IgD-negative memory B cell (primary cell): Measurements from ENCODE around the gene DIAPH3. TPM values are rescaled to one million over a fixed set of nuclear protein-coding genes. Genes with fewer than 3 reads are reported as not detected.

ENCODE experiments used
- H3K27ac Mint-ChIP-seq, 3 donors: one replicate each; pipeline ENCODE4 v1.8.0; 2020 to 2022; ENCODE audit warnings: mild to moderate bottlenecking in 3 of 3, mixed read lengths in 3 of 3, moderate library complexity in 1 of 3
- H3K27me3 Mint-ChIP-seq: one replicate; pipeline ENCODE4 v1.8.0; 2021; ENCODE audit warnings: mixed read lengths
- H3K36me3 Mint-ChIP-seq: one replicate; pipeline ENCODE4 v1.8.0; 2020; ENCODE audit warnings: mild to moderate bottlenecking, mixed read lengths
- H3K4me1 Mint-ChIP-seq, 3 donors: one replicate each; pipeline ENCODE4 v1.8.0; 2020 to 2022; ENCODE audit warnings: mixed read lengths in 3 of 3, mild to moderate bottlenecking in 1 of 3
- H3K4me3 Mint-ChIP-seq, 4 donors: one replicate each; pipeline ENCODE4 v1.8.0; 2020 to 2022; ENCODE audit warnings: mild to moderate bottlenecking in 4 of 4, mixed read lengths in 4 of 4, moderate library complexity in 3 of 4
- H3K9me3 Mint-ChIP-seq, 3 donors: one replicate each; pipeline ENCODE4 v1.8.0; 2020 to 2021; ENCODE audit warnings: mixed read lengths in 3 of 3, mild to moderate bottlenecking in 1 of 3
- polyA plus RNA-seq: library from polyadenylated mRNA; unstranded; fragments of 300-500 nt; fragmentation: Illumina TruSeq; gene quantifications from one replicate; pipeline ENCODE4 v1.2.3, GENCODE V29; 2021

DIAPH3 gene
- polyA plus RNA-seq, 1 donor from 2014 or later = not detected

GRCh38 chr13:60167121-60167520 lies 3.4 kb upstream of the DIAPH3 start:
- peaks cover 15 to 25% (median 17%) of the 10 kb centered on the region in 3 donors for H3K4me1 Mint-ChIP-seq
- H3K27me3 Mint-ChIP-seq = no peaks in the 10 kb centered on the region
- H3K9me3 Mint-ChIP-seq = peaks cover 0 to 1% (median 0%) of the 10 kb centered on the region in 3 donors
- no peak overlapping the region for H3K27ac Mint-ChIP-seq
- peaks cover 1% of the 10 kb centered on the region for H3K36me3 Mint-ChIP-seq
- no peak overlapping the region for H3K4me3 Mint-ChIP-seq

- Mint-ChIP-seq H3K9me3 (peaks cover 0 to 1% (median 0%) of the 10 kb centered on the region in 3 donors), H3K4me3 (peak overlapping the region in 1 of 4 donors; percentile 87), H3K36me3 (peaks cover 1% of the 10 kb centered on the region), H3K27ac (no peak overlapping the region), H3K27me3 (no peaks in the 10 kb centered on the region), H3K4me1 (peaks cover 15 to 25% (median 17%) of the 10 kb centered on the region in 3 donors)
Observed at GRCh38 chr13:60165391-60166099, 1.8 kb upstream of the DIAPH3 start.

- Mint-ChIP-seq H3K4me3 (peak overlapping the region; percentile 87 to 98 (median 96)), H3K27me3 (peaks cover 2% of the 10 kb centered on the region), H3K27ac (peak overlapping the region; percentile 8 to 96 (median 91)), H3K9me3 (no peaks in the 10 kb centered on the region), H3K36me3 (peaks cover 1% of the 10 kb centered on the region), H3K4me1 (peaks cover 15 to 25% (median 17%) of the 10 kb centered on the region in 3 donors)
Observed at GRCh38 chr13:60164234-60164889, 634 bp upstream of the DIAPH3 start.

GRCh38 chr13:60162096-60162495 lies 1.6 kb downstream of the DIAPH3 start:
- peak overlapping the region in 2 of 4 donors; percentile 44 to 61 for H3K4me3 Mint-ChIP-seq

GRCh38 chr13:60158321-60158801 lies 5.4 kb downstream of the DIAPH3 start:
- no peaks in the 10 kb centered on the region for H3K36me3 Mint-ChIP-seq
- H3K4me1 Mint-ChIP-seq = peaks cover 0 to 7% (median 3%) of the 10 kb centered on the region in 3 donors
- H3K27ac Mint-ChIP-seq = no peak overlapping the region
- H3K4me3 Mint-ChIP-seq = no peak overlapping the region
- H3K27me3 Mint-ChIP-seq = peaks cover 2% of the 10 kb centered on the region
- H3K9me3 Mint-ChIP-seq = peaks cover 0 to 2% (median 0%) of the 10 kb centered on the region in 3 donors

More at GRCh38 chr13:60162096-60162495, 1.6 kb downstream of the DIAPH3 start:
- Mint-ChIP-seq H3K9me3 (peaks cover 0 to 2% (median 0%) of the 10 kb centered on the region in 3 donors), H3K27me3 (peaks cover 2% of the 10 kb centered on the region), H3K4me1 (peaks cover 15 to 25% (median 17%) of the 10 kb centered on the region in 3 donors), H3K36me3 (no peaks in the 10 kb centered on the region), H3K27ac (no peak overlapping the region)

GRCh38 chr13:60155978-60156377 lies 7.8 kb downstream of the DIAPH3 start:
- peaks cover 2% of the 10 kb centered on the region for H3K27me3 Mint-ChIP-seq
- H3K27ac Mint-ChIP-seq = no peak overlapping the region
- H3K9me3 Mint-ChIP-seq = peaks cover 0 to 2% (median 0%) of the 10 kb centered on the region in 3 donors
- no peaks in the 10 kb centered on the region for H3K36me3 Mint-ChIP-seq
- H3K4me3 Mint-ChIP-seq = no peak overlapping the region
- peaks cover 0 to 4% (median 0%) of the 10 kb centered on the region in 3 donors for H3K4me1 Mint-ChIP-seq

GRCh38 chr13:60152904-60153303 lies 10.8 kb downstream of the DIAPH3 start:
- Mint-ChIP-seq H3K27me3 (no peaks in the 10 kb centered on the region), H3K4me3 (no peak overlapping the region), H3K4me1 (peaks cover 4 to 6% (median 5%) of the 10 kb centered on the region in 3 donors), H3K9me3 (peaks cover 0 to 2% (median 0%) of the 10 kb centered on the region in 3 donors), H3K36me3 (no peaks in the 10 kb centered on the region), H3K27ac (no peak overlapping the region)

- H3K9me3 Mint-ChIP-seq = peaks cover 0 to under 1% (median 0%) of the 10 kb centered on the region in 3 donors
- H3K4me3 Mint-ChIP-seq = no peak overlapping the region
- peaks cover 3% of the 10 kb centered on the region for H3K27me3 Mint-ChIP-seq
- no peaks in the 10 kb centered on the region for H3K36me3 Mint-ChIP-seq
- no peak overlapping the region for H3K27ac Mint-ChIP-seq
- H3K4me1 Mint-ChIP-seq = peaks cover 4 to 10% (median 7%) of the 10 kb centered on the region in 3 donors
Observed at GRCh38 chr13:60152114-60152513, 11.6 kb downstream of the DIAPH3 start.

GRCh38 chr13:60150538-60150937 lies 13.2 kb downstream of the DIAPH3 start:
- Mint-ChIP-seq H3K36me3 (no peaks in the 10 kb centered on the region), H3K27me3 (peaks cover 3% of the 10 kb centered on the region), H3K4me1 (peaks cover 4 to 10% (median 7%) of the 10 kb centered on the region in 3 donors), H3K9me3 (no peaks in the 10 kb centered on the region), H3K4me3 (no peak overlapping the region), H3K27ac (no peak overlapping the region)

- Mint-ChIP-seq H3K27me3 (peaks cover 3% of the 10 kb centered on the region), H3K27ac (no peak overlapping the region), H3K9me3 (no peaks in the 10 kb centered on the region), H3K4me1 (peaks cover 4 to 10% (median 7%) of the 10 kb centered on the region in 3 donors), H3K4me3 (no peak overlapping the region), H3K36me3 (peaks cover 3% of the 10 kb centered on the region)
Observed at GRCh38 chr13:60148918-60149317, 14.8 kb downstream of the DIAPH3 start.

GRCh38 chr13:60147361-60147760 lies 16.4 kb downstream of the DIAPH3 start:
- no peak overlapping the region for H3K27ac Mint-ChIP-seq
- H3K9me3 Mint-ChIP-seq = no peaks in the 10 kb centered on the region
- H3K4me3 Mint-ChIP-seq = no peak overlapping the region
- peaks cover 3% of the 10 kb centered on the region for H3K36me3 Mint-ChIP-seq
- H3K27me3 Mint-ChIP-seq = peaks cover 3% of the 10 kb centered on the region
- peaks cover 4 to 10% (median 7%) of the 10 kb centered on the region in 3 donors for H3K4me1 Mint-ChIP-seq

GRCh38 chr13:60146471-60146870 lies 17.3 kb downstream of the DIAPH3 start:
- Mint-ChIP-seq H3K9me3 (no peaks in the 10 kb centered on the region), H3K36me3 (peaks cover 3% of the 10 kb centered on the region), H3K27ac (no peak overlapping the region), H3K4me3 (no peak overlapping the region), H3K27me3 (peaks cover 3% of the 10 kb centered on the region), H3K4me1 (peaks cover 3 to 10% (median 4%) of the 10 kb centered on the region in 3 donors)

- Mint-ChIP-seq H3K27ac (no peak overlapping the region), H3K4me1 (peaks cover 1 to 6% (median 3%) of the 10 kb centered on the region in 3 donors), H3K36me3 (peaks cover 3% of the 10 kb centered on the region), H3K27me3 (peaks cover 3% of the 10 kb centered on the region), H3K9me3 (no peaks in the 10 kb centered on the region), H3K4me3 (no peak overlapping the region)
Observed at GRCh38 chr13:60143775-60144174, 20.0 kb downstream of the DIAPH3 start.

- no peaks in the 10 kb centered on the region for H3K4me1 Mint-ChIP-seq
- no peak overlapping the region for H3K27ac Mint-ChIP-seq
- H3K9me3 Mint-ChIP-seq = no peaks in the 10 kb centered on the region
- no peak overlapping the region for H3K4me3 Mint-ChIP-seq
- H3K27me3 Mint-ChIP-seq = no peaks in the 10 kb centered on the region
- no peaks in the 10 kb centered on the region for H3K36me3 Mint-ChIP-seq
Observed at GRCh38 chr13:60139272-60139671, 24.5 kb downstream of the DIAPH3 start.

- Mint-ChIP-seq H3K27me3 (no peaks in the 10 kb centered on the region), H3K27ac (no peak overlapping the region), H3K9me3 (no peaks in the 10 kb centered on the region), H3K4me3 (no peak overlapping the region), H3K4me1 (no peaks in the 10 kb centered on the region), H3K36me3 (no peaks in the 10 kb centered on the region)
Observed at GRCh38 chr13:60138674-60139073, 25.1 kb downstream of the DIAPH3 start.
